RWPE2 (cell line): ENCODE results near the gene KHNYN.

Experiments
- ATAC-seq: fragments of 200-7000 bp; cut with Tn5 transposase; 3 replicates; pipeline ENCODE4 v1.9.1; 2021; ENCODE audit warnings: low read depth
- DNase-seq: peaks from one replicate; pipeline ENCODE4 v3.0.0-alpha.2; 2020; ENCODE audit warnings: low spot score
- H3K27ac ChIP-seq: fragments of 450-650 bp; 2 replicates; pipeline ENCODE4 v1.5.1; 2017; ENCODE audit warnings: mild to moderate bottlenecking; ENCODE audit not compliant: poor library complexity, severe bottlenecking
- H3K27me3 ChIP-seq: fragments of 250-450 bp; sonication (Bioruptor Pico); 2 replicates; pipeline ENCODE4 v1.5.1; 2021; ENCODE audit warnings: mild to moderate bottlenecking, moderate library complexity; ENCODE audit not compliant: insufficient read depth, poor library complexity, severe bottlenecking
- H3K36me3 ChIP-seq: fragments of 250-450 bp; sonication (Bioruptor Pico); 2 replicates; pipeline ENCODE4 v1.5.1; 2020; ENCODE audit warnings: low read depth, mild to moderate bottlenecking, moderate library complexity
- H3K4me1 ChIP-seq: fragments of 250-450 bp; sonication (Bioruptor Pico); 2 replicates; pipeline ENCODE4 v1.5.1; 2021; ENCODE audit warnings: mild to moderate bottlenecking, moderate library complexity; ENCODE audit not compliant: insufficient read depth, poor library complexity, severe bottlenecking
- H3K4me3 ChIP-seq: fragments of 250-450 bp; sonication (Bioruptor Pico); 2 replicates; pipeline ENCODE4 v1.5.1; 2021; ENCODE audit warnings: mild to moderate bottlenecking, moderate library complexity; ENCODE audit not compliant: severe bottlenecking
- H3K9me3 ChIP-seq: fragments of 250-450 bp; sonication (Bioruptor Pico); 2 replicates; pipeline ENCODE4 v1.5.1; 2021; ENCODE audit warnings: mild to moderate bottlenecking, moderate library complexity; ENCODE audit not compliant: severe bottlenecking
- TF ChIP-seq, protein P1 (sequence below): fragments of 450-650 bp; IDR thresholded peaks from one replicate; pipeline ENCODE4 v1.5.1; 2017; ENCODE audit warnings: mild to moderate bottlenecking, moderate library complexity; ENCODE audit not compliant: poor library complexity, severe bottlenecking

KHNYN gene

GRCh38 chr14:24422261-24422660 lies 7.5 kb upstream of the KHNYN start:
- H3K27ac ChIP-seq: no peak overlapping the region
- H3K27me3 ChIP-seq: no peaks in the 10 kb centered on the region
- H3K36me3 ChIP-seq: no peaks in the 10 kb centered on the region
- TF ChIP-seq, protein P1, sequence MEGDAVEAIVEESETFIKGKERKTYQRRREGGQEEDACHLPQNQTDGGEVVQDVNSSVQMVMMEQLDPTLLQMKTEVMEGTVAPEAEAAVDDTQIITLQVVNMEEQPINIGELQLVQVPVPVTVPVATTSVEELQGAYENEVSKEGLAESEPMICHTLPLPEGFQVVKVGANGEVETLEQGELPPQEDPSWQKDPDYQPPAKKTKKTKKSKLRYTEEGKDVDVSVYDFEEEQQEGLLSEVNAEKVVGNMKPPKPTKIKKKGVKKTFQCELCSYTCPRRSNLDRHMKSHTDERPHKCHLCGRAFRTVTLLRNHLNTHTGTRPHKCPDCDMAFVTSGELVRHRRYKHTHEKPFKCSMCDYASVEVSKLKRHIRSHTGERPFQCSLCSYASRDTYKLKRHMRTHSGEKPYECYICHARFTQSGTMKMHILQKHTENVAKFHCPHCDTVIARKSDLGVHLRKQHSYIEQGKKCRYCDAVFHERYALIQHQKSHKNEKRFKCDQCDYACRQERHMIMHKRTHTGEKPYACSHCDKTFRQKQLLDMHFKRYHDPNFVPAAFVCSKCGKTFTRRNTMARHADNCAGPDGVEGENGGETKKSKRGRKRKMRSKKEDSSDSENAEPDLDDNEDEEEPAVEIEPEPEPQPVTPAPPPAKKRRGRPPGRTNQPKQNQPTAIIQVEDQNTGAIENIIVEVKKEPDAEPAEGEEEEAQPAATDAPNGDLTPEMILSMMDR: no peak
- no peak overlapping the region for H3K4me3 ChIP-seq
- H3K4me1 ChIP-seq: peaks cover 31% of the 10 kb centered on the region
- ATAC-seq (no peak), DNase-seq (no peak)
- no peaks in the 10 kb centered on the region for H3K9me3 ChIP-seq

DNA sequence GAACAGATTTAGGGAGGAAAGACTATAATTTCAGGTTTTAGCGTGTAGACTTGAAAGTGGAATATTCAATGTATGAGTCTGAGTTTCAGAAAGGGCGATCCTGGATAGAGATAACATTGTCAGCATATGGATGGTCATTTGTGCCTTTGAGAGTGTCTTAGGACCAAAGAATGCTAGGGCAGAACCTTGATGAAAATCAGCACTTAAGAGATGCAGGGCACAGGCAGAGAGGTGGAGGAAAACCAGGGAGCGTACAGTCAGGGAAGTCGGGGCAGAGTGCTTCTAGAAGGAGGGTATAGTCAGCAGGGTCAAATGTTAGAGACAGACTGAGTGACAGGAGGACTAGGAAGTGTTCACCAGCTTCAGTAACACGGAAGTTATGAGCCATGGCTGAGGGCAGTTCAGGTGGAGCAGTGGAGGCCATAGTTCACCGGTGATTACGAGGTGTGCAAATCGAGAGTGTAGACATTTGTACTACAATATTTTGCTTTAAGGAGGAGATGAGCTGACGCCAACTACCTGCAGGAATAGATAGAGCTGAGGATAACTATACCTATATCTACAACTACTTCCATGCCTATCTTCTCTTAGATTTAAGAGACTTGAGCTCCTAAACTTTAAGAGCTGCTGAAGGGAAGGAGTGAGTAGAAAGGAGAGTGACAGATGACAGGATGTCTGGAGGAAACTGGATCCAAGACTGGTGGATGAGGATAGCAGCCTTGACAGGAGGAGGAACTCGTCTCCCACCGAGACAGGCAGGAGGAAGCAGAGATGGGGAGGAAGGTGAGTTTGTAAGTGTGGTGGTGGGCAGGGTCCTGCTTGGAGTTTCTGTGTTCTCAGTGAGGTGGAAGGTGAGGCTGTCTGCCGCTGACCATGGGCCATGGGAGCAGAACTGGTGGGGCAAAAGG lies 6.8 kb upstream of the KHNYN start:
- H3K4me3 ChIP-seq: no peak overlapping the region
- no peak overlapping the region for H3K27ac ChIP-seq
- ATAC-seq: no peak
- H3K36me3 ChIP-seq: no peaks in the 10 kb centered on the region
- H3K4me1 ChIP-seq: peaks cover 31% of the 10 kb centered on the region
- no peaks in the 10 kb centered on the region for H3K9me3 ChIP-seq
- TF ChIP-seq, protein P1: no peak
- no peaks in the 10 kb centered on the region for H3K27me3 ChIP-seq
- no peak for DNase-seq

- ATAC-seq (peak; percentile 43), DNase-seq (no peak)
- TF ChIP-seq, protein P1: no peak
- H3K4me1 ChIP-seq: peaks cover 29% of the 10 kb centered on the region
- no peaks in the 10 kb centered on the region for H3K27me3 ChIP-seq
- peak overlapping the region; percentile 72 for H3K27ac ChIP-seq
- H3K4me3 ChIP-seq: no peak overlapping the region
- H3K9me3 ChIP-seq: no peaks in the 10 kb centered on the region
- H3K36me3 ChIP-seq: no peaks in the 10 kb centered on the region; the same call in 1 of the 2 replicates
These were observed 4.0 kb upstream of the KHNYN start for GRCh38 chr14:24425704-24426103.

GRCh38 chr14:24426150-24426911 lies 3.4 kb upstream of the KHNYN start:
- ATAC-seq (peak; percentile 25), DNase-seq (no peak)
- H3K4me3 ChIP-seq: no peak overlapping the region
- H3K4me1 ChIP-seq: peaks cover 34% of the 10 kb centered on the region
- H3K27me3 ChIP-seq: no peaks in the 10 kb centered on the region
- peaks cover 2% of the 10 kb centered on the region for H3K36me3 ChIP-seq
- H3K9me3 ChIP-seq: no peaks in the 10 kb centered on the region
- H3K27ac ChIP-seq: peak overlapping the region; percentile 72
- TF ChIP-seq, protein P1: no peak
